WTC11 (cell line): Measurements from ENCODE around the gene CUTA. TPM values are rescaled to one million over a fixed set of nuclear protein-coding genes. Genes with fewer than 3 reads are reported as not detected.
A peak's percentile ranks its signal among the peaks of the same experiment; 100 is the strongest.

Experiments
- ATAC-seq: fragments of 200-7000 bp; cut with Tn5 transposase; 2 replicates; pipeline ENCODE4 v1.10.0; 2021; ENCODE audit warnings: mild to moderate bottlenecking, moderate library complexity
- CTCF ChIA-PET: fragments of 300-600 bp; sonication (Branson Sonifier 250); formaldehyde crosslinking; loops from one replicate; lab custom pipeline; 2021; ENCODE audit warnings: antibody characterized with exemption; lab: Charles Lee
- POLR2A ChIA-PET: fragments of 350-600 bp; sonication (Branson Sonifier 250); formaldehyde crosslinking; loops from one replicate; lab custom pipeline; 2021; ENCODE audit warnings: antibody characterized with exemption; lab: Charles Lee
- DNase-seq: peaks from one replicate; pipeline ENCODE4 v3.0.0; 2021; ENCODE audit warnings: low spot score
- H3K27ac Mint-ChIP-seq: 2 replicates; pipeline ENCODE4 v1.8.0; 2021; ENCODE audit warnings: mixed read lengths
- H3K27me3 Mint-ChIP-seq: 2 replicates; pipeline ENCODE4 v1.8.0; 2021; ENCODE audit warnings: low read depth, mild to moderate bottlenecking, moderate library complexity, mixed read lengths
- H3K36me3 Mint-ChIP-seq: 2 replicates; pipeline ENCODE4 v1.8.0; 2021; ENCODE audit warnings: mixed read lengths
- H3K4me1 Mint-ChIP-seq: 2 replicates; pipeline ENCODE4 v1.8.0; 2022; ENCODE audit warnings: mixed read lengths
- H3K4me3 Mint-ChIP-seq: 2 replicates; pipeline ENCODE4 v1.8.0; 2021; ENCODE audit warnings: mild to moderate bottlenecking, moderate library complexity, mixed read lengths
- H3K9me3 Mint-ChIP-seq: 2 replicates; pipeline ENCODE4 v1.8.0; 2021; ENCODE audit warnings: mixed read lengths
- CBFB ChIP-seq: sonication (generic); formaldehyde crosslinking; IDR thresholded peaks from 2 replicates; pipeline ENCODE4 v1.8.1; 2022; ENCODE audit warnings: mild to moderate bottlenecking, low read depth, missing genetic modification reagents
- ETV6 ChIP-seq: sonication (generic); formaldehyde crosslinking; IDR thresholded peaks from 2 replicates; pipeline ENCODE4 v1.8.1; 2022; ENCODE audit warnings: mild to moderate bottlenecking, missing genetic modification reagents
- GABPB1 ChIP-seq: sonication (generic); formaldehyde crosslinking; IDR thresholded peaks from 2 replicates; pipeline ENCODE4 v1.8.1; 2023; ENCODE audit warnings: mild to moderate bottlenecking, missing genetic modification reagents
- JUN ChIP-seq: sonication (generic); formaldehyde crosslinking; IDR thresholded peaks from 2 replicates; pipeline ENCODE4 v1.8.0; 2023; ENCODE audit warnings: mild to moderate bottlenecking, missing genetic modification reagents
- PRDM15 ChIP-seq: sonication (generic); formaldehyde crosslinking; IDR thresholded peaks from 2 replicates; pipeline ENCODE4 v1.8.0; 2022; ENCODE audit warnings: missing genetic modification reagents
- PRRX2 ChIP-seq: fragments of 250-450 bp; sonication (Bioruptor Pico); IDR thresholded peaks from 2 replicates; pipeline ENCODE4 v1.8.0; 2021; ENCODE audit warnings: mild to moderate bottlenecking
- TEAD1 ChIP-seq: sonication (generic); formaldehyde crosslinking; IDR thresholded peaks from 2 replicates; pipeline ENCODE4 v1.8.0; 2022; ENCODE audit warnings: mild to moderate bottlenecking, missing genetic modification reagents
- TP53 ChIP-seq: sonication (generic); formaldehyde crosslinking; IDR thresholded peaks from 2 replicates; pipeline ENCODE4 v1.8.1; 2023; ENCODE audit warnings: mild to moderate bottlenecking, missing genetic modification reagents
- ZNF121 ChIP-seq: sonication (generic); formaldehyde crosslinking; IDR thresholded peaks from 2 replicates; pipeline ENCODE4 v1.8.0; 2023; ENCODE audit warnings: missing genetic modification reagents
- total RNA-seq: library from RNA; stranded (reverse); gene quantifications from 3 replicates; pipeline ENCODE4 v1.2.3, GENCODE V29; 2021
- TF ChIP-seq, protein P1 (sequence below): fragments of 250-450 bp; sonication (Bioruptor Pico); IDR thresholded peaks from 2 replicates; pipeline ENCODE4 v1.9.0; 2021; ENCODE audit warnings: mild to moderate bottlenecking, borderline replicate concordance
- TF ChIP-seq, protein P2 (sequence below): fragments of 200-600 bp; IDR thresholded peaks from 2 replicates; pipeline ENCODE4 v1.8.0; 2022; ENCODE audit warnings: antibody characterized with exemption

The CUTA gene
- total RNA-seq, 1 experiment from 2014 or later, result 247 TPM

DNA sequence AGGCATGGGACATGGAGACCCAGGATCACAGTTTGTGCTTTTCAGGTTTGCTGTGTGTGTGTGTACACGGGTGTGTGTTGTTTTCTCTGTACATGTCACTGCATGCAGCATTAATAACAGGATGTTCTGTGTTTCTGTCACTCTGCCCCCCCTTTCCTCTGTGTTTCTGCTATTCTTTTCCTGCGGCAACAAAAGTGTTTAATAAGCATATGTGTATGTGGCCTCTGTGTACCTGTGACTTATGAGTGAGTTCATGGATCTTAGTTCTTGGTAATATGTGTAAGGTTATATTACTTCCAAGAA is 11.8 kb upstream of the CUTA start:
- Mint-ChIP-seq H3K27ac (peak overlapping the region; percentile 90), H3K9me3 (no peaks in the 10 kb centered on the region), H3K4me1 (peaks cover 71% of the 10 kb centered on the region), H3K36me3 (no peaks in the 10 kb centered on the region), H3K27me3 (no peaks in the 10 kb centered on the region), H3K4me3 (0 out of 2 replicates have a peak overlapping the region, but pooled peaks have one; percentile 71)
- TF ChIP-seq CBFB (CRISPR knock-in tag), result no peak
- TF ChIP-seq, protein P1, sequence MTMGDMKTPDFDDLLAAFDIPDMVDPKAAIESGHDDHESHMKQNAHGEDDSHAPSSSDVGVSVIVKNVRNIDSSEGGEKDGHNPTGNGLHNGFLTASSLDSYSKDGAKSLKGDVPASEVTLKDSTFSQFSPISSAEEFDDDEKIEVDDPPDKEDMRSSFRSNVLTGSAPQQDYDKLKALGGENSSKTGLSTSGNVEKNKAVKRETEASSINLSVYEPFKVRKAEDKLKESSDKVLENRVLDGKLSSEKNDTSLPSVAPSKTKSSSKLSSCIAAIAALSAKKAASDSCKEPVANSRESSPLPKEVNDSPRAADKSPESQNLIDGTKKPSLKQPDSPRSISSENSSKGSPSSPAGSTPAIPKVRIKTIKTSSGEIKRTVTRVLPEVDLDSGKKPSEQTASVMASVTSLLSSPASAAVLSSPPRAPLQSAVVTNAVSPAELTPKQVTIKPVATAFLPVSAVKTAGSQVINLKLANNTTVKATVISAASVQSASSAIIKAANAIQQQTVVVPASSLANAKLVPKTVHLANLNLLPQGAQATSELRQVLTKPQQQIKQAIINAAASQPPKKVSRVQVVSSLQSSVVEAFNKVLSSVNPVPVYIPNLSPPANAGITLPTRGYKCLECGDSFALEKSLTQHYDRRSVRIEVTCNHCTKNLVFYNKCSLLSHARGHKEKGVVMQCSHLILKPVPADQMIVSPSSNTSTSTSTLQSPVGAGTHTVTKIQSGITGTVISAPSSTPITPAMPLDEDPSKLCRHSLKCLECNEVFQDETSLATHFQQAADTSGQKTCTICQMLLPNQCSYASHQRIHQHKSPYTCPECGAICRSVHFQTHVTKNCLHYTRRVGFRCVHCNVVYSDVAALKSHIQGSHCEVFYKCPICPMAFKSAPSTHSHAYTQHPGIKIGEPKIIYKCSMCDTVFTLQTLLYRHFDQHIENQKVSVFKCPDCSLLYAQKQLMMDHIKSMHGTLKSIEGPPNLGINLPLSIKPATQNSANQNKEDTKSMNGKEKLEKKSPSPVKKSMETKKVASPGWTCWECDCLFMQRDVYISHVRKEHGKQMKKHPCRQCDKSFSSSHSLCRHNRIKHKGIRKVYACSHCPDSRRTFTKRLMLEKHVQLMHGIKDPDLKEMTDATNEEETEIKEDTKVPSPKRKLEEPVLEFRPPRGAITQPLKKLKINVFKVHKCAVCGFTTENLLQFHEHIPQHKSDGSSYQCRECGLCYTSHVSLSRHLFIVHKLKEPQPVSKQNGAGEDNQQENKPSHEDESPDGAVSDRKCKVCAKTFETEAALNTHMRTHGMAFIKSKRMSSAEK (CRISPR knock-in tag), result no peak
- TF ChIP-seq ETV6, result no peak
- no peak for TF ChIP-seq PRRX2 (CRISPR knock-in tag)
- ChIA-PET POLR2A (interaction anchor here (1.5 kb wide), 1 partner anchor 458 kb away, joined by 3 read pairs; no protein-coding TSS in a partner anchor), CTCF (interaction anchor here (0.6 to 2.4 kb wide), 2 partner anchors 39 to 82 kb away, joined by 3 to 9 read pairs; no protein-coding TSS in a partner anchor)
- ATAC-seq (no peak), DNase-seq (no peak)

DNA sequence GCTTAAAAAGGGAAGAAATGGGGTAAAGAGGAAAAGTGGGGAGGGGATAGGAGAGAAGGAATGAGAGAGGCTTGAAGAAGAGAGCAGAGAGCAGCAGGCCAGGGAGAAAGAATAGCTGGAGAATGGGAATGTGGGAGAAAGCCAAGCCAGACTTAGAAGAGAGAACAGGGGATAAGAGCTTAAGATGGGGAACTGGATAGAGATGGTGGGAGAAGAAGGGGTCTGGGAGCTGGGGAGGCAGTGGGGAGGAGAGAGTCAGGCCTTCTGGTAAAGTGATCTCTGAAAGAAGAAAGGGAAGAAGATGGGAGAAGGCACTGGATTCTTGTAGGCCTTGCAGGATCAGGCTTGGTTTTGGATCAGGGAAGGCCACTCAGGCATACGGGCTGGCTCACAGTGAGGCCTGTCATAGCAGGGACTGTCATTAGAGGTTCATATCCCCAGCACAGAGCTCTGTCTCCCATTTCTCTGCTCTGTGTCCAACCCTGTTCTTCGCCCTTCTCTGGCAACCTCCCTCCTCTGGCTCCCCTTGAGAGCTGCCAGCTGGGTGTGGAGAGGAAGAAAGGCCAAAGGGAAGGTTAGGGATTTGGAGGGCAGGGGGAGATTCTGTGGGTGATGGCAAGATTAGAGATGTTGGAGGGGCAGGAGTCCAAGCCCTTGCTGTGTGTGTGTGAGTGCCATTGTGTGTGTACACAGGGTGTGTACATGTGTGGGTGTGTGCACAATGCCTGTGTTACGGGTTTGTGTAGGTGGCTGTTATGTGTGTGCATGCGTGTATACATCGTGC is 11.3 kb upstream of the CUTA start:
- no peaks in the 10 kb centered on the region for H3K9me3 Mint-ChIP-seq
- H3K4me3 Mint-ChIP-seq, result peak overlapping the region; percentile 88
- CTCF ChIA-PET, result interaction anchor here (0.6 to 2.4 kb wide), 3 partner anchors 17 to 83 kb away, joined by 3 to 9 read pairs (median 3); no protein-coding TSS in a partner anchor
- peaks cover under 1% of the 10 kb centered on the region; the same call in 1 of the 2 replicates for H3K36me3 Mint-ChIP-seq
- POLR2A ChIA-PET, result interaction anchor here (1.2 to 1.5 kb wide), 2 partner anchors 19 to 457 kb away, joined by 3 to 4 read pairs; partner anchors contain the start of gene PHF1
- peak; percentile 59 for TF ChIP-seq PRDM15 (CRISPR knock-in tag)
- no peak for TF ChIP-seq JUN
- TF ChIP-seq TEAD1 (CRISPR knock-in tag), result no peak
- TF ChIP-seq TP53, result no peak
- TF ChIP-seq ZNF121, result no peak
- H3K27ac Mint-ChIP-seq, result peak overlapping the region; percentile 90
- H3K27me3 Mint-ChIP-seq, result no peaks in the 10 kb centered on the region
- DNase-seq (no peak), ATAC-seq (no peak)
- H3K4me1 Mint-ChIP-seq, result peaks cover 74% of the 10 kb centered on the region

DNA sequence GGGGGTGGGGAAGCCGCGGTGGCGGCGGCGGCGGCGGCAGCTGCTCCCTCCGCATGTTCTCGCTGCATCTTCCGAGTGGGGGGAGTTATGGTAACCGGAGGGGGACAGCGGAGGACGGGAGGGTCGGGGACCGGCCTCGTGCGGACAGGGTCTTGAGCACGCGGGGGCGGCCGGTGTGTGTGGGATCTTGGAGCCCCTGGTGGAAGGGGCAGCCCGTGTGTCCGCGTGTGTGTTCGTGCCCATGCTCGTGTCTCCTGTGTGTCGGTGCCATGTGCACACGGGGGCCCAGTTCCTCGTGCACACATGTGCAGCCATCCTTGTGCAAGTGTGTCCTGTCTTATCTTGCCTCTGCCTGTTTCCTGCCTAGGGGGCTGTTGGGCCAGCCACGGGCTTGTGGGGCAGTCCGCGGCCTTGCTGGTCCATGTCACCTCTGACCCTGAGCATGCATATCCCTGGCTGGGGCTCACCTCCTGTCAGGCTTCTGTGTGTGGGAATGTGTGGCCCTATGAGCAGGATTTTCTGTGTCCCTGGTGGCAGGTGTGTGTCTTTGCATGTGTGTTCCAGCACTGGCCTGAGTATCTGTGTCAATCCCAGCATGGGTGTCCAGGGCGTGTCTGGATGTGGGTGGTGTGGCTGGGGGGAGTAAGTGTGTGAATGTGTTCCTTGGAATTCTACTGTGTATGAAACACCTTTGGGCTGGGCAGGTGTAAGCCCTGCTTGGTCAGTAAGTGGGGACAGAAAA is 10.5 kb upstream of the CUTA start:
- peak overlapping the region; percentile 90 for H3K27ac Mint-ChIP-seq
- no peaks in the 10 kb centered on the region for H3K27me3 Mint-ChIP-seq
- ATAC-seq, result no peak
- H3K4me3 Mint-ChIP-seq, result peak overlapping the region; percentile 88
- no peaks in the 10 kb centered on the region for H3K9me3 Mint-ChIP-seq
- H3K36me3 Mint-ChIP-seq, result peaks cover 7% of the 10 kb centered on the region
- ChIA-PET CTCF (interaction anchor here (0.7 kb wide), 1 partner anchor 16 kb away, joined by 3 read pairs; no protein-coding TSS in a partner anchor), POLR2A (interaction anchor here (1.2 kb wide), 1 partner anchor 18 kb away, joined by 4 read pairs; the partner anchor contains the start of gene PHF1)
- no peak for TF ChIP-seq GABPB1 (CRISPR knock-in tag)
- TF ChIP-seq, protein P2, sequence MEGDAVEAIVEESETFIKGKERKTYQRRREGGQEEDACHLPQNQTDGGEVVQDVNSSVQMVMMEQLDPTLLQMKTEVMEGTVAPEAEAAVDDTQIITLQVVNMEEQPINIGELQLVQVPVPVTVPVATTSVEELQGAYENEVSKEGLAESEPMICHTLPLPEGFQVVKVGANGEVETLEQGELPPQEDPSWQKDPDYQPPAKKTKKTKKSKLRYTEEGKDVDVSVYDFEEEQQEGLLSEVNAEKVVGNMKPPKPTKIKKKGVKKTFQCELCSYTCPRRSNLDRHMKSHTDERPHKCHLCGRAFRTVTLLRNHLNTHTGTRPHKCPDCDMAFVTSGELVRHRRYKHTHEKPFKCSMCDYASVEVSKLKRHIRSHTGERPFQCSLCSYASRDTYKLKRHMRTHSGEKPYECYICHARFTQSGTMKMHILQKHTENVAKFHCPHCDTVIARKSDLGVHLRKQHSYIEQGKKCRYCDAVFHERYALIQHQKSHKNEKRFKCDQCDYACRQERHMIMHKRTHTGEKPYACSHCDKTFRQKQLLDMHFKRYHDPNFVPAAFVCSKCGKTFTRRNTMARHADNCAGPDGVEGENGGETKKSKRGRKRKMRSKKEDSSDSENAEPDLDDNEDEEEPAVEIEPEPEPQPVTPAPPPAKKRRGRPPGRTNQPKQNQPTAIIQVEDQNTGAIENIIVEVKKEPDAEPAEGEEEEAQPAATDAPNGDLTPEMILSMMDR, result 0 out of 2 replicates have a peak, but pooled peaks have one; percentile 19
- no peak for DNase-seq
- H3K4me1 Mint-ChIP-seq, result peaks cover 75% of the 10 kb centered on the region
